ENCODE measurements around the gene MTERF2. TPM values are rescaled to one million over a fixed set of nuclear protein-coding genes. Genes with fewer than 3 reads are reported as not detected.
A peak's percentile ranks its signal among the peaks of the same experiment; 100 is the strongest.

MTERF2 gene, protein sequence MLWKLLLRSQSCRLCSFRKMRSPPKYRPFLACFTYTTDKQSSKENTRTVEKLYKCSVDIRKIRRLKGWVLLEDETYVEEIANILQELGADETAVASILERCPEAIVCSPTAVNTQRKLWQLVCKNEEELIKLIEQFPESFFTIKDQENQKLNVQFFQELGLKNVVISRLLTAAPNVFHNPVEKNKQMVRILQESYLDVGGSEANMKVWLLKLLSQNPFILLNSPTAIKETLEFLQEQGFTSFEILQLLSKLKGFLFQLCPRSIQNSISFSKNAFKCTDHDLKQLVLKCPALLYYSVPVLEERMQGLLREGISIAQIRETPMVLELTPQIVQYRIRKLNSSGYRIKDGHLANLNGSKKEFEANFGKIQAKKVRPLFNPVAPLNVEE
- 7.0 to 12.3 TPM (median 7.5 TPM) in 3 replicates for total RNA-seq
- long read RNA-seq, transcript MTERF2-201 (3 exons, 1,790 nt): major isoform, 9 of 20 reads
- long read RNA-seq, transcript MTERF2-207 (2 exons, 3,235 nt): minor isoform, 6 of 20 reads
- long read RNA-seq, partial matches to known transcripts: 0 of 20 reads
- long read RNA-seq, other reads (novel, unspliced or antisense): 1 of 20 reads

- H3K9me3 Mint-ChIP-seq (ENCODE audit: low read depth): no peaks in the 10 kb centered on the region
- H3K4me1 Mint-ChIP-seq (ENCODE audit: low read depth): peaks cover 47% of the 10 kb centered on the region
- H3K36me3 Mint-ChIP-seq (ENCODE audit: low read depth): peaks cover 16% of the 10 kb centered on the region
- no peaks in the 10 kb centered on the region for H3K27me3 Mint-ChIP-seq (ENCODE audit: low read depth)
- TF ChIP-seq CTCF (IDR thresholded peaks at IDR 0.05): peak; percentile 38
- peak within 1 kb of the TSS; percentile 96 for H3K4me3 Mint-ChIP-seq (ENCODE audit: unreplicated experiment)
- peak; percentile 97 for DNase-seq (ENCODE audit: low spot score)
- H3K27ac Mint-ChIP-seq (ENCODE audit: unreplicated experiment): peak within 1 kb of the TSS; percentile 98
Observed at GRCh38 chr12:106986625-106987389, at the start of gene MTERF2. Gene MTERF2, minus strand, starts transcription at chr12:106987146. Its CDS starts 8,432 bp downstream, at chr12:106978714.

GRCh38 chr12:107035733-107036132, 48.8 kb upstream of the MTERF2 start:
- Mint-ChIP-seq H3K4me1 (ENCODE audit: low read depth) (peaks cover 26% of the 10 kb centered on the region), H3K27me3 (ENCODE audit: low read depth) (no peaks in the 10 kb centered on the region), H3K9me3 (ENCODE audit: low read depth) (no peaks in the 10 kb centered on the region), H3K27ac (ENCODE audit: unreplicated experiment) (no peak overlapping the region), H3K36me3 (ENCODE audit: low read depth) (no peaks in the 10 kb centered on the region), H3K4me3 (ENCODE audit: unreplicated experiment) (no peak overlapping the region)
- TF ChIP-seq CTCF (IDR thresholded peaks at IDR 0.05): no peak
- no peak for DNase-seq (ENCODE audit: low spot score)

DNA sequence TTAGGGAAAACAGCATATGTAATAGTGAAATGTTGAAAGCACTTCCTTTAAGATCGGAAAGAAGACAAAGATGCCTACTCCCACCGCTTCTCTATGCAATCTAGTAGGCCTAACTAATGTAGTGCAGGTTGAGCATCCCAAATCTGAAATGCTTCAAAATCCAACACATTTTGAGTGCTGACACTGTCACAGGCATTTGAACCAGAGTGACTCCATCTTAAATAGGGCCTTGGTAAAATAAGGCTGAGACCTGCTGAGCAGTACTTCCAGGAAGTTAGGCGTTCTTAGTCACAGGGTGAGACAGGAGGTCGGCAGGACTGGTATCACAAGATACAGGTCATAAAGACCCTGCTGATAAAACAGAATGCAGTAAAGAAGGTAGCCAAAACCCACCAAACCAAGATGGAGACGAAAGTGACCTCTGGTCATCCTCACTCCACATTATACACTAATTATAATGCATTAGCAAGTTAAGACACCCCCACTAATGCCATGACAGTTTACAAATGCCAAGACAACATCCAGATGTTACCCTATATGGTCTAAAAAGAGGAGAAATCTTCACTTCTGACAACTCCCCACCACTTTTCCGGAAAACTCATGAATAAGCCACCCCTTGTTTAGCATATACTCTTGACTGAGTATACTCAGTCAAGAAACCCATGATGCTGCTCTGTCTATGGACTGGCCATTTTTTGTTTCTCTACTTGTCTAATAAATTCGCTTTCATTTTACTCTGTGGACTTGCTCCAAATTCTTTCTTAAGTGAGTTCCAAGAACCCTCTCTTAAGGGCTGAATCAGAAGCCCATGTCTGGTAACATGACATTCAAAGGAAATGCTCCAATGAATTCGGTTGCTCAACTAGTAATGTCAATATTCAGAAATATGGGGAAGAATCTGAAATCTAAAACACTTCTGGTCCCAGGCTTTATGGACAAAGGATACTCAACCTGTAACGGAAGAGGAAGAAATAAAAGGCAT, 47.1 kb upstream of the MTERF2 start:
- TF ChIP-seq CTCF (IDR thresholded peaks at IDR 0.05): no peak
- Mint-ChIP-seq H3K27me3 (ENCODE audit: low read depth) (no peaks in the 10 kb centered on the region), H3K27ac (ENCODE audit: unreplicated experiment) (no peak overlapping the region), H3K9me3 (ENCODE audit: low read depth) (no peaks in the 10 kb centered on the region), H3K4me1 (ENCODE audit: low read depth) (peaks cover 30% of the 10 kb centered on the region), H3K4me3 (ENCODE audit: unreplicated experiment) (no peak overlapping the region), H3K36me3 (ENCODE audit: low read depth) (no peaks in the 10 kb centered on the region)
- DNase-seq (ENCODE audit: low spot score): no peak

DNA sequence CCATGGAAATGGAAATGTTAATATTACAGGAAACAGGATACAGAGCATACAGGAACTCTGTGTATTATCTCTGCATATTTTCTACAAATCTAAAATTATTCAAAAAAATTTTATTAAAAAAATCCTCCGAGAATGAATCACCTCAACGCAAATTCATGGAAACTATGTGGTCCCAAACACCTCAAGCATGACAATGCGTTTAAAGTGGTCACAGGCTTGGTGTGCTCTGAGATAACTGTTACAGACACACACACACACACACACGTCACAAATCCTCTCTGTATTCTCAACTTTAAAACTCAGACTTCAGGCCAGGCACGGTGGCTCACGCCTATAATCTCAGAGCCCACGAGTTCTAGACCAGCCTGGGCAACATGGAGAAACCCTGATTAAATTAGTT, 45.3 kb upstream of the MTERF2 start:
- H3K27ac Mint-ChIP-seq (ENCODE audit: unreplicated experiment): no peak overlapping the region
- no peaks in the 10 kb centered on the region for H3K9me3 Mint-ChIP-seq (ENCODE audit: low read depth)

More for the DNA sequence above, 45.3 kb upstream of the MTERF2 start:
- DNase-seq (ENCODE audit: low spot score): no peak
- Mint-ChIP-seq H3K4me1 (ENCODE audit: low read depth) (peaks cover 46% of the 10 kb centered on the region), H3K36me3 (ENCODE audit: low read depth) (no peaks in the 10 kb centered on the region), H3K27me3 (ENCODE audit: low read depth) (no peaks in the 10 kb centered on the region), H3K4me3 (ENCODE audit: unreplicated experiment) (no peak overlapping the region)
- no peak for TF ChIP-seq CTCF (IDR thresholded peaks at IDR 0.05)

Measured in chondrocyte (in vitro differentiated cells).